WI38 (cell line): Measurements from ENCODE around the gene CYP4A22.

ENCODE experiments used
- H3K4me3 ChIP-seq: 2 replicates; pipeline ENCODE4 v1.5.1; 2011; ENCODE audit warnings: low read depth, mild to moderate bottlenecking, control low read depth, low read length
- TF ChIP-seq, protein P1 (sequence below): IDR thresholded peaks from 2 replicates; pipeline ENCODE4 v1.5.1; 2012; ENCODE audit warnings: low read depth, mild to moderate bottlenecking, control low read depth, low read length

Gene CYP4A22

DNA sequence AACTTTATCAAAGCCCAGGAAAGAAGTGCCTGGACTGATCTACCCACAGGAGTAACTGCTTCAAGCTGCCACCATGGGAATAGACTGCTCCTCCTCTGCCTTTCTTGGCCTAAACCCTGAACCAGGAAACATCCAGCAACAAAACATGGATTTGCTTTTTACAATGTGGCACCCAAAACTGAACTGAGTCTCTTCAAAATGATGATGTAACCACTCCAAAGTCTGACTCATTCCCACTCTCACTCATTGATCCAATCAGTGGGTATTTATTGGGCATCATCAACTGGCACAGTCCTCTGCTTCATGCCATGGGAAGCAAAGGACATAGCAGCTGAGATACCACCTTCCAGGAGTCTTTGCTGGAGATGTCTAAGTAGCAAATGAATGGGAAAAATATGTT lies 23.5 kb downstream of the CYP4A22 start:
- TF ChIP-seq, protein P1, sequence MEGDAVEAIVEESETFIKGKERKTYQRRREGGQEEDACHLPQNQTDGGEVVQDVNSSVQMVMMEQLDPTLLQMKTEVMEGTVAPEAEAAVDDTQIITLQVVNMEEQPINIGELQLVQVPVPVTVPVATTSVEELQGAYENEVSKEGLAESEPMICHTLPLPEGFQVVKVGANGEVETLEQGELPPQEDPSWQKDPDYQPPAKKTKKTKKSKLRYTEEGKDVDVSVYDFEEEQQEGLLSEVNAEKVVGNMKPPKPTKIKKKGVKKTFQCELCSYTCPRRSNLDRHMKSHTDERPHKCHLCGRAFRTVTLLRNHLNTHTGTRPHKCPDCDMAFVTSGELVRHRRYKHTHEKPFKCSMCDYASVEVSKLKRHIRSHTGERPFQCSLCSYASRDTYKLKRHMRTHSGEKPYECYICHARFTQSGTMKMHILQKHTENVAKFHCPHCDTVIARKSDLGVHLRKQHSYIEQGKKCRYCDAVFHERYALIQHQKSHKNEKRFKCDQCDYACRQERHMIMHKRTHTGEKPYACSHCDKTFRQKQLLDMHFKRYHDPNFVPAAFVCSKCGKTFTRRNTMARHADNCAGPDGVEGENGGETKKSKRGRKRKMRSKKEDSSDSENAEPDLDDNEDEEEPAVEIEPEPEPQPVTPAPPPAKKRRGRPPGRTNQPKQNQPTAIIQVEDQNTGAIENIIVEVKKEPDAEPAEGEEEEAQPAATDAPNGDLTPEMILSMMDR = no peak

DNA sequence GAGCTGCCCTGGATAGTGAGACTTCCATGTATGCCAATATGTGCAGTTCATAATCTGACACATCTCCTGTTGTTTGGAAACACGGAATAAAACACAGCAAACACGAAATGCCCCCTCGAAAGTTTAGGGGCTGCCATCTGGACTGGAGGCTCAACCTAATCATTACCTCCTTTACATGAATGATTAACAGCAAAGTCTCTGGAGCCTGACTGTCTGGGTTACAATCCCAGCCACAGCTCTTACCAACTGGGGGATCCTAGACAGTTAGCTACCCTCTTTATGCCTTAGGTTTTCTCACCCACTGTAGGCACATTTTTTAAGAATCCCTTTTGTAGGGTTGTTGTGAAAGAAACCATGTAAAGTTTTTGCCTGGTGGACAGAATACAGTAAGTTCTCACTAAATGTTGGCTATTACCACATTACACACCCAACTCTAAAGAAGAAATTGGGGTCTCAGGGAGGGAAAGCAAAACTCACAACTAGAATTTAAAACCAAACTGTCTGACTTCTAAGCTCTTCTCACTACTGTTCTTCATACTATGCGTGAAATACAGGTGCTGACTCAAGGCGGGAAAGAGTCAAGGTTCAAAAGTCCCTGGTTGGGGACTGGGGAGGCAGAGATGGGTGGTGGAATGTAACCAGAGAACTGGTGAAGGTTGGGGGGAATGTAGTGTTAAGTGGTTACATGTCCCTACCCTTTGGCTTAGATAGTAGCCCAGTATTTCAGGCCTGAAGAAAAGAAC lies 24.2 kb downstream of the CYP4A22 start:
- no peak overlapping the region for H3K4me3 ChIP-seq
- TF ChIP-seq, protein P1 = no peak

More for the DNA sequence above, 23.5 kb downstream of the CYP4A22 start:
- no peak overlapping the region for H3K4me3 ChIP-seq

DNA sequence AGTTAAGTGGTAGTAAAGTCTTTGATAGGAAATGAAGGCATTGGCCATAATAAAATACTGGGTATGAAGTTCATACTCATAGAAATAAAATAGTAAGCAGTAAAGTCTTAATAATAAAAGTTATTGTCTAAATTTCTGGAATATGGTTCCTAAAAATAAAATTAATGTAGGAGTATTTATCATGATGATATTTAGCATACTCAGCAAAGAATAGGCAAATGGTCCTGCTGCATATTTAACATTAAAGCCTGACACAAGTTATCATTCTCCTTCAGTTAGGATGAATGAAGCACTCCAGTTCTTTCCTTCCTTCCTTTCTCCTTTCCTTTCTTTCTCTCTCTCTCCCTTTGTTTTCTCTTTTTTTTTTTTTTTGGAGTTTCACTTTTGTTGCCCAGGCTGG lies 27.3 kb downstream of the CYP4A22 start:
- TF ChIP-seq, protein P1 = no peak
- H3K4me3 ChIP-seq = no peak overlapping the region

DNA sequence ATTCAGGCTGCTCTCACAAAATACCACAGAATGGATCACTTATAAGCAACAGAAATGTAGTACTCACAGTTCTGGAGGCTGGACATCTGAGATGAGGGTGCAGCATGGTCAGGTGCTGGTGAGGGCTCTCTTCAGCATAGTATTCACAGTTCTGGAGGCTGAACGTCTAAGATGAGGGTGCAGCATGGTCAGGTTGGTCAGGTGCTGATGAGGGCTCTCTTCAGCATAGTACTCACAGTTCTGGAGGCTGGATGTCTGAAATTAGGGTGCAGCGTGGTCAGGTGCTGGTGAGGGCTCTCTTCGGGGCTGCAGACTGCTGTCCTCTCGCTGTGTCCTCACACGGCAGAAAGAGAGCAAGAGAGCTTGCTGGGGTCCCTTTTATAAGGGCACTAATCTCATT lies 35.5 kb downstream of the CYP4A22 start:
- TF ChIP-seq, protein P1 = no peak
- H3K4me3 ChIP-seq = no peak overlapping the region

DNA sequence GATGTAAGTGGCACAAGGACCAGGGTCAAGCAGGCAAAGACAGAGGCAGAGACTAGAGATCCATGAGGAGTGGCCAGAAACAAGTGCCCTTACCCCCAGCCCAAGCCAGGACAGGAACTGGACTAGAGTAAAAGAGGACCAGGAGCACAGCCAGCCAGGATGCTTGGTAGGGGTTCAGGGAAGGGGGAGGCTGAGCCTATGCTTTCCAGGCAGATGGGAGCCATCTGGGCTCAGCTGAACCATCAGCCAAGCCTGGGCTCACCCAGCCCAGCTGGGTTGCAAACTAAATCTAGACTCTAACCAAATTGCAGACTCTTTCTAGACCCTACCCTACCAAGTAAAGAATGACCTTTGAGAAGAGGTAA lies 37.4 kb downstream of the CYP4A22 start:
- H3K4me3 ChIP-seq = no peak overlapping the region
- TF ChIP-seq, protein P1 = no peak

DNA sequence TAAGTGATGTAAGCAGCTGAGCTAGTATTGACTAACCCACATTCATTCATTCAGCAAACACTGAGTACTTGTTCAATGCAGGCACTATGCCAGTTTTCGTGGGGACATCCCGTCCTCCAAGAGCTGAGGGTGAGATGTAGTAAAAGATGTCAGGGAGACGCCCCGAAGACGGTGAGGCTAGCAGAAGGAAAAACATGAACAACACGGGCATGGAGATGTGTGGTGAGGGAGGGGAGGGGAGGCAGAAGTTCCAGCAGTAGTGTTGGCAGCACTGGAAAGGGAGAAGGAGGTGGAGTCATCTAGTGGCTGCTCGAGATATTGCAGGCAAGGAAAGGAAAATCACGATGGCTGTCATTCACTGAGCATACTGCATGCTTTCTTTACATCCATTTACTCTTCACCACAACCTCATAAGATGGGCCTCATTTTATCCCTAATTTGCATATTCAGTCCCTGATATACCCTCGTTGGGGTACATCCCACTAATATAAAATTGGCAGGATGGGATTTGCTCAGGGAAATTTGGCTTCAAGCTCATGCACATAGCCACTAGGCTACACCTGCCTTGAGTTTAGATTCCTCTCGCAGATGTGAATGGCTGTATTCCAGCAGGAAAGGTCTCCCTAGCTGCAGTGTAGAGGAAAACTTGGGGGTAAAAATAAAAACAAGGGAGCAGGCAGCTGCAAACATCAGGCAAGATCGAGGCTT lies 38.1 kb downstream of the CYP4A22 start:
- TF ChIP-seq, protein P1 = peak; percentile 99
- no peak overlapping the region for H3K4me3 ChIP-seq

DNA sequence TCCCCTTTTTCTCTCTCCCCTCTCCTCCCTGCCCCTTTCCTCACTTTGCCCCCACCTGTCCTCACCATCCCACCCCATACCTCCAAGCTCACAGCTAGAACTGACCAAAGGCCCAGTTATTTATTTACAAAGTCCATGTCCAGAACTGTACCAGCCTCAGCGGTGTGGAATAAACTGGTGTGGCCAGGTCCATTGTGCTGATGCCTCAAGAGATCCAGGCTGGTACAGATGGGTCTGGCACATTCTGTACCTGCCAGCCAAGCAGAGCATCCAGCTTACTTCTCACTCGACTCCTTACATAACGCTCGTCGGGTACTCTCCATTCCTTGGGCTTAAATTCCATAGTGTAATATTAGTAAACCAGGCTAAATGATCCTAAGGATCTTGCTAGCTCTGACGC lies 40.8 kb downstream of the CYP4A22 start:
- TF ChIP-seq, protein P1 = no peak
- no peak overlapping the region for H3K4me3 ChIP-seq
